Measurements from ENCODE around the gene HS3ST3A1. TPM values are rescaled to one million over a fixed set of nuclear protein-coding genes. Genes with fewer than 3 reads are reported as not detected.

The HS3ST3A1 gene
- total and polyA plus RNA-seq, 2 of the 4 experiments (the other 2 are of a cell fraction) = 8.8 to 9.0 TPM

DNA sequence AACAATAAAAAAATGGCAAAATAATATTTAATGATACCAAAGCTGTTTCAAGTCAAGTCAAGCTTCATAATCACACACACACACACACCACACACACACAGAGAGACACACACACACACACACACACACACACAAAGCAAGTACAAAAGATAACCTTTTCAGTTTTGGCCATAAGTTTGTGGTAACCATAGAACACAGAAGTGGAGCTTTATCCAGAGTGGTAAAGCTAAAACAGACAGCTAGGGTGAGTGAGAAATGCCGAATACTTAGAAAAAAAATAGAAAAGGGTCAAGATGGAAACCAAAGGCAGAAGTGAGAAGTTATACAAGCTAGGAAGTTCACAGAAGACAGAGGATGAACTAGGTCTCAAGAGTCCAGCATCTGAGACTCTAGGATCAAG, 79.0 kb downstream of the HS3ST3A1 start:
- Histone ChIP-seq H3K9me1 (ENCODE audit: insufficient read depth, low read length) (peaks cover 9% of the 10 kb centered on the region), H2BK120ac (ENCODE audit: low read depth, low read length) (no peak overlapping the region), H4K91ac (ENCODE audit: insufficient read depth, low read depth, low read length) (no peak overlapping the region), H2AFZ (replicated peaks; ENCODE audit: low read length, poor library complexity) (no peak overlapping the region), H3K4me1 (ENCODE audit: control insufficient read depth, insufficient read depth, low read length) (peaks cover 6% of the 10 kb centered on the region), H3K4ac (ENCODE audit: low read depth, low read length) (no peak overlapping the region), H2BK15ac (ENCODE audit: low read depth, low read length) (no peak overlapping the region), H4K20me1 (ENCODE audit: insufficient read depth, low read length) (peaks cover 5% of the 10 kb centered on the region; the same call in 1 of the 2 replicates), H3K56ac (ENCODE audit: extremely low read depth, insufficient read depth, low read length) (no peak overlapping the region), H2BK20ac (ENCODE audit: low read depth, low read length) (no peak overlapping the region), H3K14ac (replicated peaks; ENCODE audit: low read depth, low read length) (no peak overlapping the region; the same call in 1 of the 2 replicates), H3K4me3 (ENCODE audit: insufficient read depth, low read depth, low read length) (no peak overlapping the region), H4K5ac (ENCODE audit: low read depth, low read length) (no peak overlapping the region), H3K4me2 (ENCODE audit: low read depth, low read length) (no peak overlapping the region), H3K9me3 (ENCODE audit: control insufficient read depth, insufficient read depth, low read length) (peaks cover 3% of the 10 kb centered on the region; the same call in 1 of the 2 replicates), H3K27me3 (ENCODE audit: control insufficient read depth, insufficient read depth, low read length) (no peaks in the 10 kb centered on the region), H4K8ac (ENCODE audit: low read depth in 2 of 2, low read length in 2 of 2) (no peak overlapping the region), H3K23ac (ENCODE audit: low read depth, low read length) (peak overlapping the region; percentile 85; the same call in 1 of the 2 replicates), H3K36me3 (ENCODE audit: control insufficient read depth, insufficient read depth, low read length) (no peaks in the 10 kb centered on the region), H3K18ac (ENCODE audit: low read depth, low read length) (no peak overlapping the region), H2AK5ac (ENCODE audit: low read depth, low read length) (0 out of 2 replicates have a peak overlapping the region, but pooled peaks have one; percentile 40), H3K79me1 (ENCODE audit: low read depth in 1 of 2, low read length in 2 of 2) (peaks cover 25 to 45% of the 10 kb centered on the region in 2 experiments), H3K27ac (ENCODE audit: insufficient read depth, low read length) (no peak overlapping the region), H2AK9ac (replicated peaks; ENCODE audit: low read depth, low read length, poor library complexity) (no peak overlapping the region), H3K9ac (ENCODE audit: low read depth, low read length) (no peak overlapping the region), H2BK5ac (ENCODE audit: low read depth, low read length, poor library complexity, severe bottlenecking) (peak overlapping the region; percentile 68)
- in situ Hi-C loops (cut with MboI; ENCODE audit: low sequenced_read_pairs) = no loop called here
- ATAC-seq (ENCODE audit: low read depth) (no peak), DNase-seq (no peak)
- BruUV-seq (replicated peaks) = no TSS peak
- POLR2A ChIA-PET (ENCODE audit: unreplicated experiment) = no interaction called here
- intact Hi-C loops (cut with micrococcal nuclease) = no loop called here
- TF ChIP-seq, protein P1, sequence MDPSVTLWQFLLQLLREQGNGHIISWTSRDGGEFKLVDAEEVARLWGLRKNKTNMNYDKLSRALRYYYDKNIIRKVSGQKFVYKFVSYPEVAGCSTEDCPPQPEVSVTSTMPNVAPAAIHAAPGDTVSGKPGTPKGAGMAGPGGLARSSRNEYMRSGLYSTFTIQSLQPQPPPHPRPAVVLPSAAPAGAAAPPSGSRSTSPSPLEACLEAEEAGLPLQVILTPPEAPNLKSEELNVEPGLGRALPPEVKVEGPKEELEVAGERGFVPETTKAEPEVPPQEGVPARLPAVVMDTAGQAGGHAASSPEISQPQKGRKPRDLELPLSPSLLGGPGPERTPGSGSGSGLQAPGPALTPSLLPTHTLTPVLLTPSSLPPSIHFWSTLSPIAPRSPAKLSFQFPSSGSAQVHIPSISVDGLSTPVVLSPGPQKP (IDR thresholded peaks at IDR 0.05; ENCODE audit: borderline replicate concordance, low read depth, low read length) = no peak
- TF ChIP-seq RAD21 (IDR thresholded peaks at IDR 0.05; ENCODE audit: low read length) (no peak), NFE2L2 (IDR thresholded peaks at IDR 0.05; ENCODE audit: low read depth, low read length) (no peak), CEBPB (IDR thresholded peaks at IDR 0.05; ENCODE audit: low read depth, low read length) (no peak), BHLHE40 (IDR thresholded peaks at IDR 0.05; ENCODE audit: low read depth, low read length) (no peak), CHD1 (IDR thresholded peaks at IDR 0.05; ENCODE audit: low read depth, low read length) (no peak), FOS (IDR thresholded peaks at IDR 0.05; ENCODE audit: low read depth, low read length) (no peak), SMC3 (IDR thresholded peaks at IDR 0.05; ENCODE audit: low read depth, low read length) (no peak), MXI1 (IDR thresholded peaks at IDR 0.05; ENCODE audit: borderline replicate concordance, low read depth, low read length) (no peak), MAZ (IDR thresholded peaks at IDR 0.05; ENCODE audit: borderline replicate concordance, low read depth, low read length) (no peak), MAFK (IDR thresholded peaks at IDR 0.05; ENCODE audit: low read depth, low read length) (no peak), POLR2A (IDR thresholded peaks at IDR 0.05; ENCODE audit: low read depth, low read length) (no peak), RCOR1 (IDR thresholded peaks at IDR 0.05; ENCODE audit: insufficient replicate concordance, low read length) (no peak)
- TF ChIP-seq, protein P2, sequence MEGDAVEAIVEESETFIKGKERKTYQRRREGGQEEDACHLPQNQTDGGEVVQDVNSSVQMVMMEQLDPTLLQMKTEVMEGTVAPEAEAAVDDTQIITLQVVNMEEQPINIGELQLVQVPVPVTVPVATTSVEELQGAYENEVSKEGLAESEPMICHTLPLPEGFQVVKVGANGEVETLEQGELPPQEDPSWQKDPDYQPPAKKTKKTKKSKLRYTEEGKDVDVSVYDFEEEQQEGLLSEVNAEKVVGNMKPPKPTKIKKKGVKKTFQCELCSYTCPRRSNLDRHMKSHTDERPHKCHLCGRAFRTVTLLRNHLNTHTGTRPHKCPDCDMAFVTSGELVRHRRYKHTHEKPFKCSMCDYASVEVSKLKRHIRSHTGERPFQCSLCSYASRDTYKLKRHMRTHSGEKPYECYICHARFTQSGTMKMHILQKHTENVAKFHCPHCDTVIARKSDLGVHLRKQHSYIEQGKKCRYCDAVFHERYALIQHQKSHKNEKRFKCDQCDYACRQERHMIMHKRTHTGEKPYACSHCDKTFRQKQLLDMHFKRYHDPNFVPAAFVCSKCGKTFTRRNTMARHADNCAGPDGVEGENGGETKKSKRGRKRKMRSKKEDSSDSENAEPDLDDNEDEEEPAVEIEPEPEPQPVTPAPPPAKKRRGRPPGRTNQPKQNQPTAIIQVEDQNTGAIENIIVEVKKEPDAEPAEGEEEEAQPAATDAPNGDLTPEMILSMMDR (conservative IDR thresholded peaks at IDR 0.05; ENCODE audit: low read depth, low read length) = no peak
- WGBS, 2 experiments (ENCODE audit: extremely low coverage in 2 of 2, insufficient read length in 1 of 2) = 100% methylated on average over 1 of the region's 1 CpG; no CpG with 5 or more reads in 1 of the 2 experiments
- CTCF ChIA-PET = no interaction called here
- dilution Hi-C loops (cut with HindIII; ENCODE audit: low sequenced_read_pairs, unreplicated experiment) = no loop called here
